Measurements from ENCODE around the gene BDNF. TPM values are rescaled to one million over a fixed set of nuclear protein-coding genes. Genes with fewer than 3 reads are reported as not detected.

The BDNF gene
- polyA plus RNA-seq, 1 experiment = 85.6 TPM

- POLR2A ChIA-PET = interaction anchor here (0.6 to 3.5 kb wide), 20 partner anchors 12 to 1635 kb away, joined by 3 to 28 read pairs (median 4); partner anchors contain the start of genes KIF18A and METTL15
- Histone ChIP-seq H3K27me3 (ENCODE audit: control insufficient read depth, insufficient read depth, low read length) (no peaks in the 10 kb centered on the region), H3K9me3 (ENCODE audit: control insufficient read depth, insufficient read depth, low read length) (no peaks in the 10 kb centered on the region; the same call in 1 of the 2 replicates), H3K4me3 (ENCODE audit: low read depth, low read length) (peak overlapping the region; percentile 91), H3K27ac (ENCODE audit: low read depth, low read length) (peak overlapping the region; percentile 89)
- peak; percentile 78 for TF ChIP-seq CTCF (IDR thresholded peaks at IDR 0.05; ENCODE audit: low read depth, low read length)
- CTCF ChIA-PET = interaction anchor here (0.6 to 5.9 kb wide), 39 partner anchors 12 to 1962 kb away, joined by 3 to 54 read pairs (median 3); partner anchors contain the start of genes KIF18A and METTL15
- DNase-seq (ENCODE audit: low read depth, low spot score) = peak; percentile 87
Measured at GRCh38 chr11:27698872-27699241, 1.4 kb downstream of the BDNF start.

GRCh38 chr11:27697679-27698275, 2.5 kb downstream of the BDNF start:
- no peaks in the 10 kb centered on the region; the same call in 1 of the 2 replicates for H3K9me3 ChIP-seq (ENCODE audit: control insufficient read depth, insufficient read depth, low read length)
- CTCF ChIA-PET = interaction anchor here (0.7 to 1.0 kb wide), 2 partner anchors 18 to 419 kb away, joined by 5 to 6 read pairs; no protein-coding TSS in a partner anchor

GRCh38 chr11:27696961-27697360, 3.3 kb downstream of the BDNF start:
- Histone ChIP-seq H3K27me3 (ENCODE audit: control insufficient read depth, insufficient read depth, low read length) (no peaks in the 10 kb centered on the region), H3K4me3 (ENCODE audit: low read depth, low read length) (peak overlapping the region; percentile 91), H3K9me3 (ENCODE audit: control insufficient read depth, insufficient read depth, low read length) (no peaks in the 10 kb centered on the region; the same call in 1 of the 2 replicates), H3K27ac (ENCODE audit: low read depth, low read length) (no peak overlapping the region)
- DNase-seq (ENCODE audit: low read depth, low spot score) = no peak
- ChIA-PET POLR2A (interaction anchor here (0.7 to 1.5 kb wide), 6 partner anchors 22 to 1489 kb away, joined by 3 to 5 read pairs (median 3); partner anchors contain the start of genes KIF18A and METTL15), CTCF (interaction anchor here (0.7 to 1.0 kb wide), 4 partner anchors 19 to 420 kb away, joined by 3 to 6 read pairs (median 4); no protein-coding TSS in a partner anchor)
- no peak for TF ChIP-seq CTCF (IDR thresholded peaks at IDR 0.05; ENCODE audit: low read depth, low read length)

More at GRCh38 chr11:27697679-27698275, 2.5 kb downstream of the BDNF start:
- H3K27ac ChIP-seq (ENCODE audit: low read depth, low read length) = no peak overlapping the region
- no peak for TF ChIP-seq CTCF (IDR thresholded peaks at IDR 0.05; ENCODE audit: low read depth, low read length)
- no peak for DNase-seq (ENCODE audit: low read depth, low spot score)
- POLR2A ChIA-PET = interaction anchor here (0.7 to 1.5 kb wide), 5 partner anchors 21 to 1488 kb away, joined by 3 to 5 read pairs (median 3); no protein-coding TSS in a partner anchor
- H3K4me3 ChIP-seq (ENCODE audit: low read depth, low read length) = peak overlapping the region; percentile 91
- no peaks in the 10 kb centered on the region for H3K27me3 ChIP-seq (ENCODE audit: control insufficient read depth, insufficient read depth, low read length)

- ChIA-PET POLR2A (interaction anchor here (0.6 kb wide), 1 partner anchor 37 kb away, joined by 3 read pairs; no protein-coding TSS in a partner anchor), CTCF (interaction anchor here (0.7 to 1.7 kb wide), 7 partner anchors 9 to 1737 kb away, joined by 3 to 4 read pairs (median 3); no protein-coding TSS in a partner anchor)
- peak overlapping the region; percentile 91 for H3K4me3 ChIP-seq (ENCODE audit: low read depth, low read length)
- H3K27ac ChIP-seq (ENCODE audit: low read depth, low read length) = peak overlapping the region; percentile 12
- H3K9me3 ChIP-seq (ENCODE audit: control insufficient read depth, insufficient read depth, low read length) = no peaks in the 10 kb centered on the region; the same call in 1 of the 2 replicates
- DNase-seq (ENCODE audit: low read depth, low spot score) = no peak
- TF ChIP-seq CTCF (IDR thresholded peaks at IDR 0.05; ENCODE audit: low read depth, low read length) = no peak
- no peaks in the 10 kb centered on the region for H3K27me3 ChIP-seq (ENCODE audit: control insufficient read depth, insufficient read depth, low read length)
Measured at GRCh38 chr11:27696115-27696514, 4.1 kb downstream of the BDNF start.

- no peak for DNase-seq (ENCODE audit: low read depth, low spot score)
- ChIA-PET CTCF (interaction anchor here (0.6 to 1.7 kb wide), 21 partner anchors 10 to 1738 kb away, joined by 3 to 7 read pairs (median 4); no protein-coding TSS in a partner anchor), POLR2A (interaction anchor here (0.7 kb wide), 1 partner anchor 788 kb away, joined by 3 read pairs; no protein-coding TSS in a partner anchor)
- TF ChIP-seq CTCF (IDR thresholded peaks at IDR 0.05; ENCODE audit: low read depth, low read length) = peak; percentile 51
- H3K4me3 ChIP-seq (ENCODE audit: low read depth, low read length) = peak overlapping the region; percentile 91
- no peaks in the 10 kb centered on the region; the same call in 1 of the 2 replicates for H3K9me3 ChIP-seq (ENCODE audit: control insufficient read depth, insufficient read depth, low read length)
- no peak overlapping the region for H3K27ac ChIP-seq (ENCODE audit: low read depth, low read length)
- no peaks in the 10 kb centered on the region for H3K27me3 ChIP-seq (ENCODE audit: control insufficient read depth, insufficient read depth, low read length)
Measured at GRCh38 chr11:27694992-27695391, 5.3 kb downstream of the BDNF start.

Data from AG04450 (cell line).